Astrocyte of the spinal cord (primary cell): ENCODE results near the gene COL23A1.

Experiments
- DNase-seq: peaks from one replicate; pipeline ENCODE4 v3.0.0; 2011; ENCODE audit warnings: low read depth, low spot score
- H3K4me3 ChIP-seq: 2 replicates; pipeline ENCODE4 v1.5.1; 2011; ENCODE audit warnings: low read depth, mild to moderate bottlenecking, low read length, moderate library complexity
- in situ Hi-C: cut with HindIII; loops from 2 replicates; pipeline ENCODE4 v1.10.0; 2017; ENCODE audit warnings: low sequenced_read_pairs
- TF ChIP-seq, protein P1 (sequence below): IDR thresholded peaks from 2 replicates; pipeline ENCODE4 v1.5.1; 2012; ENCODE audit warnings: low read depth, mild to moderate bottlenecking, low read length, inconsistent platforms

COL23A1 gene

DNA sequence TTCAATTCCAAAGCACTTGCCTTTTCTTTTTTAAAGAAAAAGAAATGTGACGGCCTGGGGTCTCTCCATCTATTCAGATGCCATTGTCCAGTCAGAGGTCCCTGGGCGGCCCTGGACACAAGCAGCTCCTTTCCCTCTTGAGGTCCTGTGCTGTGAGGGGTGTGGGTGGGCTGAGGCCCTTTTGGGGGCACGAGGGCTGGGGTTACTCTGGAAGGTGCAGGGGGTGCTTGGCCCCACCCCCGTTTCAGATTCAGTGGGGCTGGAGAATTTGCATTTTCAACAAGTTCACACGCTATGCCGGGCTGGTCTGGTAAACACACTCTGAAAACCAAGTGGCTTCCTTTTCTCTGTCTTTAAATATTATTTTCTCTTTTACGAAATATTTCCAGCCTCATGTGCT lies 266.2 kb downstream of the COL23A1 start:
- TF ChIP-seq, protein P1, sequence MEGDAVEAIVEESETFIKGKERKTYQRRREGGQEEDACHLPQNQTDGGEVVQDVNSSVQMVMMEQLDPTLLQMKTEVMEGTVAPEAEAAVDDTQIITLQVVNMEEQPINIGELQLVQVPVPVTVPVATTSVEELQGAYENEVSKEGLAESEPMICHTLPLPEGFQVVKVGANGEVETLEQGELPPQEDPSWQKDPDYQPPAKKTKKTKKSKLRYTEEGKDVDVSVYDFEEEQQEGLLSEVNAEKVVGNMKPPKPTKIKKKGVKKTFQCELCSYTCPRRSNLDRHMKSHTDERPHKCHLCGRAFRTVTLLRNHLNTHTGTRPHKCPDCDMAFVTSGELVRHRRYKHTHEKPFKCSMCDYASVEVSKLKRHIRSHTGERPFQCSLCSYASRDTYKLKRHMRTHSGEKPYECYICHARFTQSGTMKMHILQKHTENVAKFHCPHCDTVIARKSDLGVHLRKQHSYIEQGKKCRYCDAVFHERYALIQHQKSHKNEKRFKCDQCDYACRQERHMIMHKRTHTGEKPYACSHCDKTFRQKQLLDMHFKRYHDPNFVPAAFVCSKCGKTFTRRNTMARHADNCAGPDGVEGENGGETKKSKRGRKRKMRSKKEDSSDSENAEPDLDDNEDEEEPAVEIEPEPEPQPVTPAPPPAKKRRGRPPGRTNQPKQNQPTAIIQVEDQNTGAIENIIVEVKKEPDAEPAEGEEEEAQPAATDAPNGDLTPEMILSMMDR, result no peak
- no peak overlapping the region for H3K4me3 ChIP-seq
- in situ Hi-C loops, result no loop called here
- DNase-seq, result no peak

DNA sequence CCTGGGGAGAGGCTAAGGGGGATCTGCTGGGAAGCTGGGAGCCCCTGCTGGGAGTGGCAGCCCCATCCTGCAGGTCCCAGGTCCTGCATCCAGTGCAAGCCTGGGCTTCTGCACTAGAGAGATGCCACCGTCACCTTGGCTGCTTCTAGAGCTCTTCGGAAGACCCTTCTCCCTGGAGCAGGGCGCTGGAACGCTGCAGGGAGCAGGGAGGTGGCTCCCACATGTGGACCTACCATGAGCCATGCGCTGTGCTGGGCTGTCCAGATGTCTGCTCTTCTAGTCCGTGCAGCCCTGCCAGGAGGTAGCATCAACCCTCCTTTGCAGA lies 266.7 kb downstream of the COL23A1 start:
- TF ChIP-seq, protein P1, result no peak
- H3K4me3 ChIP-seq, result no peak overlapping the region
- DNase-seq, result no peak
- in situ Hi-C loops, result no loop called here

DNA sequence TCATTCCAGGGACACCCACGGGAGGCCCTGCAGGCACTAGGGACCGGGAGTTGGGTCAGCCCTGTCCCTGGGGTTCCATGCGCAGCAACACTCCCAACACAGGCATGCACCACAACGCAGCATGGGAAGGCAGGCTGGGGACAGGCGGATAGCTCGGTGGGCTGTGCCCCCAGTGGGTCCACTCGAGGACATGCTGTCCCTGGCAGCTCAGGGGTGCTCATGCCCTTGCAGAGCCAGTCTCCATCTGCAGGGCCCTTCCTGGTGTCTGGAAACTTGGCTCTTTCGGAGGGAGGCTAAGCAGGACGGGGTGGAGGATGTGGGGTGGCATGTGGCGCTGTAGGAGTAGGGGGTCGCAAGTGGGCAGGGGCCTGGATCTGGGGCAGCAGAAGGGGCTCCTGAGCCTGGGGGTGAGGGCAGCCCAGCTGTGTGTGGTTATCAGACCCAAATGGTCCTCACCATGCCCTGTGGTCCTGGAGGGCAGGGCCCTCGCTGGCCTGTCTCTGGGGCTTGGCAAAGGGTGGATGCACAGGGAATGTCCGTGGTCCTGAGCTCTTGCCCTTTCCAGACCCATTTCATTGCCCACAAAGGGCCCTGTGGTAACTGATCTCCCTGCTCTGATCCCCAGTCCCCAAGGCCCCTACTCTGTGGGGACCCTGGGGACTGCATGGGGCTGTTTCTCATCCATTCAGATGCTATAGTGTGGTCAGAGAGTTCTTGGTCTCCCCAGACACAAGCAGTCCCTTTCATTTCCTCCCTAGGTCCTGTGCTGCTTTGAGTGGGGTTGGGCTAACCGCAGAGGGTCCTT lies 267.3 kb downstream of the COL23A1 start:
- TF ChIP-seq, protein P1, result no peak
- DNase-seq, result no peak
- in situ Hi-C loops, result no loop called here
- no peak overlapping the region for H3K4me3 ChIP-seq

DNA sequence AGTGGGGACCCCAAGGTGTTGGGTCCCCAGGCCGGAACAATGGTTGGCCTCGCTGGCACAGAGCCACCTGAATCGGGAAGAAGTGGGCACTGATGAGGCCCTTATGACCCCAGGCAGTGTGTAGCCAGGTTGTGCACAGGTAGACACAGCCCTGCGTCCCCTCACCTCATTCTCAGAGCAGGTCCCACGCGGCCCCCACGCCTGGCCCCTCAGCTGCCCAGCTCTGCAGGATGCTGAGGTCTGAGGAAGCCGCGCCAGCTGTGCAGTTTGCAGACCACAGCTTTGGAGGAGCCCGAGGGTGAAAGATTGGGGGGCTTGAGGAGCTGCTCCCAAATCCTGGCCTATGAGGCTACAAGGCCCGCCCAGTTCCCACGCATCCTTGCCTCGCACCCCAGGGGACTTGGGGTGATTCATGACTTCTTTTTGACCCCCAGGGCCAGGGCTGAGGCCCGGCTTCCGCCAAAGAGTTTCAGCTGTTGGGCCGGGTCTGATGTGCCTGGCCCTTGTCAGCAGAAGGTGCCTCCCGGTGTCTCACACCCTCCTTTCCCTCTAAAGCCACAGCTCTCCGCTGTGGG lies 269.8 kb downstream of the COL23A1 start:
- no peak overlapping the region for H3K4me3 ChIP-seq
- no peak for DNase-seq
- in situ Hi-C loops, result no loop called here
- TF ChIP-seq, protein P1, result no peak

DNA sequence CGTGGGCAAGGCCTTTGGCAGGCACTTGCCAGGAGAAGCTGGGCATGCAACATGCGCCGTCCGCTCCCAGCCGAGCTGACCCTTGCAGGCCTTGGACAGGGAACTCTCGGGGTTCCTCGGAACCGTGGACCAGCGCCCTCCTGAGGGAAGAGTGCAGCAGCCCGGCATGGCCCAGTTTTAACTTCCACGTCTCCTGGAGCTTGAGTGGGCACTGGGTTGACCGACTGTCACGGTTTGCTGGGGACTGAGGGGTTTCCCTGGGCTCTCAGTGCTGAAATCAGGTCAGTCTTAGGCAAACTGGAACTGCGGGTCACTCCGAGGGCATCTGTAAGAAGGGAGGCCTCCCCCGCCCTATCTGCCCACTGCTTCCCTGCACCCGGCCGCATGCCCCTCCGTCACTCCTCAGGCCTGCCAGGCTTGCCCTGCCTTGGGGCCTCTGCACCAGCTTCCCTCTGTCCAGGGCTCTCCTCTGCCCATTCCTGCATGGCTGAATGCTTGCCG lies 270.6 kb downstream of the COL23A1 start:
- DNase-seq, result no peak
- TF ChIP-seq, protein P1, result no peak
- in situ Hi-C loops, result no loop called here

DNA sequence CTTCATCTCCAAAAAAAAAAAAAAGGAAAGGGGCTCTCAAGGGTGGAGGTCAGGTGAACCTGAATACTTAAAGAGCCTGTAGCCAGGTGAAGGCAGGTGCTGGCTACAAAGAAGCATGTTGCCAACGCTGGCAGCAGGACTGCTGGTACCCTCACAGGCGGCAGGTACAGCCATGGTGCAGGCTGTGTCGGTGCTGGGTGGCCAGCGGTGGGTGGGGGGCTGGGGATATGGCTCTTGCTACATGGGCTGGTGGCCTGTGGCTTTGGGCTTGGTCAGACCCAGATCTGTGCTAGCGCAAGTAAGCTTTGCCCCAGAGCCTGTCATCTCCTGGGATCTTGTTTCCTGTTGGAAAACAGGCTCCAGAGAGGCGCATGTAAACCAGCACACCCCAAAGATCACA lies 271.3 kb downstream of the COL23A1 start:
- in situ Hi-C loops, result no loop called here
- DNase-seq, result no peak
- no peak overlapping the region for H3K4me3 ChIP-seq
- TF ChIP-seq, protein P1, result no peak

More for the DNA sequence above, 270.6 kb downstream of the COL23A1 start:
- no peak overlapping the region for H3K4me3 ChIP-seq
